NCI-H2227 (cell line): ENCODE data around the gene GNAI3.
A peak's percentile ranks its signal among the peaks of the same experiment; 100 is the strongest.

Experiments used
- DNase-seq: peaks from one replicate; lab custom pipeline; 2025; ENCODE audit not compliant: unreplicated experiment; lab: John Stamatoyannopoulos, UW

GNAI3 gene

GRCh38 chr1:109543988-109544735, 4.3 kb upstream of the GNAI3 start:
- no peak for DNase-seq

GRCh38 chr1:109546311-109547109, 1.9 kb upstream of the GNAI3 start:
- DNase-seq, result peak; percentile 93

- no peak for DNase-seq
Observed at GRCh38 chr1:109547463-109548320, 723 bp upstream of the GNAI3 start.

- DNase-seq, result no peak
Observed at GRCh38 chr1:109556563-109556962, 8.1 kb downstream of the GNAI3 start.

GRCh38 chr1:109557520-109557919, 9.1 kb downstream of the GNAI3 start:
- DNase-seq, result no peak

GRCh38 chr1:109559995-109560394, 11.6 kb downstream of the GNAI3 start:
- no peak for DNase-seq

- DNase-seq, result no peak
Observed at GRCh38 chr1:109564194-109564878, 15.9 kb downstream of the GNAI3 start.

- DNase-seq, result no peak
Observed at GRCh38 chr1:109565241-109565640, 16.8 kb downstream of the GNAI3 start.

GRCh38 chr1:109566982-109567381, 18.6 kb downstream of the GNAI3 start:
- no peak for DNase-seq

GRCh38 chr1:109567877-109568672, 19.7 kb downstream of the GNAI3 start:
- no peak for DNase-seq

- no peak for DNase-seq
Observed at GRCh38 chr1:109569323-109569722, 20.9 kb downstream of the GNAI3 start.

GRCh38 chr1:109570414-109570813, 22.0 kb downstream of the GNAI3 start:
- no peak for DNase-seq

GRCh38 chr1:109573785-109574184, 25.4 kb downstream of the GNAI3 start:
- DNase-seq, result no peak

GRCh38 chr1:109578947-109579443, 30.6 kb downstream of the GNAI3 start:
- no peak for DNase-seq

GRCh38 chr1:109579491-109579890, 31.1 kb downstream of the GNAI3 start:
- DNase-seq, result no peak

GRCh38 chr1:109582021-109582420, 33.6 kb downstream of the GNAI3 start:
- DNase-seq, result no peak

- no peak for DNase-seq
Observed at GRCh38 chr1:109584766-109585165, 36.4 kb downstream of the GNAI3 start.

GRCh38 chr1:109586055-109586454, 37.6 kb downstream of the GNAI3 start:
- no peak for DNase-seq

GRCh38 chr1:109589177-109589576, 40.8 kb downstream of the GNAI3 start:
- DNase-seq, result no peak

GRCh38 chr1:109589679-109590078, 41.3 kb downstream of the GNAI3 start:
- DNase-seq, result no peak
